AG10803 (cell line): ENCODE results near the gene SF3B5.
A peak's percentile ranks its signal among the peaks of the same experiment; 100 is the strongest.
"Not testable (repeated sequence)": the region's sequence is repeated elsewhere in the genome, so short reads cannot be mapped to it uniquely, and the experiment has no call there.

Experiments
- DNase-seq: peaks from one replicate; pipeline ENCODE4 v3.0.0; 2010; ENCODE audit warnings: low read depth
- H3K4me3 ChIP-seq: 2 replicates; pipeline ENCODE4 v1.5.1; 2011; ENCODE audit warnings: mild to moderate bottlenecking, low read length, control low read depth
- CTCF ChIP-seq: conservative IDR thresholded peaks from 2 replicates; pipeline ENCODE4 v1.5.1; 2011; ENCODE audit warnings: mild to moderate bottlenecking, low read length, control low read depth, inconsistent platforms

SF3B5 gene

GRCh38 chr6:144055121-144055931, 40.0 kb downstream of the SF3B5 start:
- peak; percentile 6 for DNase-seq
- no peak for TF ChIP-seq CTCF

DNA sequence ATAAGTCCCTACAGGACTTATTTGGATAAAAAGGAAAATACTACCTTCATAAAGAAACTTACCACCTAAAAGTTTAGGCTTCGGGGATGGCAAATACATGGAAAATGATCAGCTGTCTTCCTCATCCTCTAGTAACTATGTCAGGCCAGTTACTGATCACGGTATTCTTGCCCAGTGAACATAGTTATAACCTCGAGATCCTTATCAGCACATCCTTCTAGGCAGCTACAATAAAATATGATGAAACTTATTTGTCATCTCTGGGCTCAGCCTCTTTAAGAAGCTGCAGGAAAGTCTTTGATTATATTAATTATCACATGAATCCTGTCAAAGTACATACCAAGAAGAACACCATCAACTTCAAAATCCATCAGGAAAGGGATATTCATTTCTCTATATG, 41.8 kb downstream of the SF3B5 start:
- H3K4me3 ChIP-seq: no peak overlapping the region
- TF ChIP-seq CTCF: no peak
- DNase-seq: no peak

More at GRCh38 chr6:144055121-144055931, 40.0 kb downstream of the SF3B5 start:
- H3K4me3 ChIP-seq: no peak overlapping the region

DNA sequence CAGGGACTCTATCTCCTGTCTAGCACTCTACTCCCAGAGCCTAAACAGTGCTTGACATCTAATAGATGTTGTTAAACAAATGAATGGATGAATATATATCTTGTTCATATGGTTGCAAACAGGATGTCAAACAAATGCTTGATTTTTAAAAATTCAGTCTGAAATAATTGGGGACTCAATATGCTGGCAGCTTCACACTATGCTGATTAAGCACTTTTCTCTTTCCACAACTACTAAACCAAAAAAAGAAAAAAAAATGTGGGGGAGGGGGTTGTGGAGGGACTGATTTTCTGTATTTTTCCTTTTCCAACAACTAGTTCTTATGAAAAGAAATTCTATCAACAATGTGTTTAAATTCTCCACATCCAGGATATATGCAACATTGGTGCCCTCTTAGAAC, 42.9 kb downstream of the SF3B5 start:
- H3K4me3 ChIP-seq: no peak overlapping the region
- no peak for TF ChIP-seq CTCF
- DNase-seq: no peak

- no peak for TF ChIP-seq CTCF
- no peak for DNase-seq
- H3K4me3 ChIP-seq: no peak overlapping the region
These were observed 46.0 kb downstream of the SF3B5 start for GRCh38 chr6:144049386-144049785.

DNA sequence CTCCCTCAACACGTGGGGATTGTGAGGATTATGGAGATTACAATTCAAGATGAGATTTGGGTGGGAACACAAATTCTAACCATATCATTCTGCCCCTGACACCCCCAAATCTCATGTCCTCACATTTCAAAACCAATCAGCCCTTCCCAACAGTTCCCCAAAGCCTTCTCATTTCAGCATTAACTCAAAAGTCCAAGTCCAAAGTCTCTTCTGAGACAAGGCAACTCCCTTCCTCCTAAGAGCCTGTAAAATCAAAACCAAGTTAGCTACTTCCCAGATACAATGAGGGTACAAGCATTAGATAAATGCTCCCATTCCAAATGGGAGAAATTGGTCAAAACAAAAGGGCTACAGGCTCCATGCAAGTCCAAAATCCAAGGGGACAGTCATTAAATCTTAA, 47.7 kb downstream of the SF3B5 start:
- DNase-seq: no peak
- no peak for TF ChIP-seq CTCF
- no peak overlapping the region for H3K4me3 ChIP-seq

DNA sequence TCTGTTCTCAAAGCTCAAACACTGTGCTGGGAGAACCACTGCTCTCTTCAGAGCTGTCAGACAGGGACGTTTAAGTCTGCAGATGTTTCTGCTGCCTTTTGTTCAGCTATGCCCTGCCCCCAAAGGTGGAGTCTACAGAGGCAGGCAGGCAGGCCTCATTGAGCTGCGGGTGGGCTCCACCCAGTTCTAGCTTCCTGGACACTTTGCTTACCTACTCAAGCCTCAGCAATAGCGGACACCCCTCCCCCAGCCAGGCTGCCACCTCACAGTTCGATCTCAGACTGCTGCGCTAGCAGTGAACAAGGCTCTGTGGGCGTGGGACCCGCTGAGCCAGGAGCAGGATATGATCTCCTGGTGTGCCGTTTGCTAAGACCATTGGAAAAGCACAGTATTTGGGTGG, 48.7 kb downstream of the SF3B5 start:
- H3K4me3 ChIP-seq, DNase-seq: not testable (repeated sequence)

- DNase-seq, H3K4me3 ChIP-seq: not testable (repeated sequence)
These were observed 50.4 kb downstream of the SF3B5 start for GRCh38 chr6:144044989-144045388.
